IMR-90 (cell line): ENCODE results near the gene PTGDR2. TPM values are rescaled to one million over a fixed set of nuclear protein-coding genes. Genes with fewer than 3 reads are reported as not detected.

Experiments
- ATAC-seq: fragments of 200-7000 bp; cut with Tn5 transposase; 2 replicates; pipeline ENCODE4 v1.9.1; 2020; ENCODE audit warnings: low read depth, mild to moderate bottlenecking, moderate library complexity
- BruUV-seq: library from RNA; stranded (reverse); fragments of 400-500 nt; replicated peaks from 2 replicates; lab custom pipeline; 2021; lab: Mats Ljungman, UMichigan
- CTCF ChIA-PET: fragments of 300-600 bp; formaldehyde crosslinking; extraction: SDS; loops from one replicate; lab custom pipeline; 2021; ENCODE audit warnings: antibody characterized with exemption; lab: Yijun Ruan, JAX
- POLR2A ChIA-PET: fragments of 300-600 bp; sonication (Branson Sonifier 250); formaldehyde crosslinking; loops from one replicate; lab custom pipeline; 2022; ENCODE audit warnings: antibody characterized with exemption; ENCODE audit not compliant: unreplicated experiment; lab: Charles Lee
- DNase-seq: peaks from one replicate; pipeline ENCODE4 v3.0.0; 2013
- H2AFZ ChIP-seq: replicated peaks from 2 replicates; pipeline ENCODE3; 2013; ENCODE audit warnings: low read length, mild to moderate bottlenecking; ENCODE audit not compliant: poor library complexity
- H2AK5ac ChIP-seq: 2 replicates; pipeline ENCODE4 v1.6.1; 2013; ENCODE audit warnings: low read depth, low read length, inconsistent platforms
- H2AK9ac ChIP-seq: replicated peaks from 2 replicates; pipeline ENCODE3; 2013; ENCODE audit warnings: mild to moderate bottlenecking, low read depth, low read length, moderate library complexity; ENCODE audit not compliant: poor library complexity
- H2BK120ac ChIP-seq: 2 replicates; pipeline ENCODE4 v1.6.1; 2013; ENCODE audit warnings: low read depth, low read length, inconsistent platforms
- H2BK15ac ChIP-seq: 3 replicates; pipeline ENCODE4 v1.6.1; 2013; ENCODE audit warnings: low read depth, low read length, inconsistent platforms
- H2BK20ac ChIP-seq: 2 replicates; pipeline ENCODE4 v1.6.1; 2013; ENCODE audit warnings: low read depth, mild to moderate bottlenecking, inconsistent platforms, low read length, moderate library complexity
- H2BK5ac ChIP-seq: 2 replicates; pipeline ENCODE4 v1.6.1; 2013; ENCODE audit warnings: mild to moderate bottlenecking, low read depth, low read length, inconsistent platforms; ENCODE audit not compliant: poor library complexity, severe bottlenecking
- H3K14ac ChIP-seq: replicated peaks from 2 replicates; pipeline ENCODE4 v1.6.1; 2013; ENCODE audit warnings: low read depth, low read length, inconsistent platforms
- H3K18ac ChIP-seq: 2 replicates; pipeline ENCODE4 v1.6.1; 2013; ENCODE audit warnings: low read depth, low read length, control low read depth
- H3K23ac ChIP-seq: 2 replicates; pipeline ENCODE4 v1.6.1; 2013; ENCODE audit warnings: low read depth, low read length, inconsistent platforms
- H3K27ac ChIP-seq: 2 replicates; pipeline ENCODE4 v1.5.1; 2013; ENCODE audit warnings: mild to moderate bottlenecking, control low read depth, low read length; ENCODE audit not compliant: insufficient read depth
- H3K27me3 ChIP-seq: 2 replicates; pipeline ENCODE4 v1.6.1; 2013; ENCODE audit warnings: low read length; ENCODE audit not compliant: control insufficient read depth, insufficient read depth
- H3K36me3 ChIP-seq: 2 replicates; pipeline ENCODE4 v1.6.1; 2013; ENCODE audit warnings: low read length, mixed read lengths; ENCODE audit not compliant: control insufficient read depth, insufficient read depth
- H3K4ac ChIP-seq: 2 replicates; pipeline ENCODE4 v1.6.1; 2013; ENCODE audit warnings: low read depth, low read length, inconsistent platforms
- H3K4me1 ChIP-seq: 2 replicates; pipeline ENCODE4 v1.6.1; 2013; ENCODE audit warnings: low read length, mixed read lengths; ENCODE audit not compliant: control insufficient read depth, insufficient read depth
- H3K4me2 ChIP-seq: 2 replicates; pipeline ENCODE4 v1.6.1; 2013; ENCODE audit warnings: low read depth, mild to moderate bottlenecking, control low read depth, low read length, moderate library complexity
- H3K4me3 ChIP-seq: 2 replicates; pipeline ENCODE4 v1.5.1; 2013; ENCODE audit warnings: low read depth, mild to moderate bottlenecking, control low read depth, low read length, moderate library complexity; ENCODE audit not compliant: insufficient read depth
- H3K56ac ChIP-seq: 2 replicates; pipeline ENCODE4 v1.6.1; 2013; ENCODE audit warnings: low read length, inconsistent platforms; ENCODE audit not compliant: insufficient read depth; ENCODE audit errors: extremely low read depth
- H3K79me1 ChIP-seq, 2 experiments: 2 replicates each; pipeline ENCODE4 v1.6.1; 2013; ENCODE audit warnings: low read length in 2 of 2, inconsistent platforms in 1 of 2, low read depth in 1 of 2
- H3K9ac ChIP-seq: 2 replicates; pipeline ENCODE4 v1.6.1; 2013; ENCODE audit warnings: low read depth, low read length, control low read depth
- H3K9me1 ChIP-seq: 2 replicates; pipeline ENCODE4 v1.6.1; 2013; ENCODE audit warnings: low read length, inconsistent platforms; ENCODE audit not compliant: insufficient read depth
- H3K9me3 ChIP-seq: 2 replicates; pipeline ENCODE4 v1.6.1; 2013; ENCODE audit warnings: low read length; ENCODE audit not compliant: control insufficient read depth, insufficient read depth
- H4K20me1 ChIP-seq: 2 replicates; pipeline ENCODE4 v1.6.1; 2013; ENCODE audit warnings: low read length, inconsistent platforms; ENCODE audit not compliant: insufficient read depth
- H4K5ac ChIP-seq: 2 replicates; pipeline ENCODE4 v1.6.1; 2013; ENCODE audit warnings: mild to moderate bottlenecking, low read depth, low read length, control low read depth
- H4K8ac ChIP-seq, 2 experiments: 2 replicates each; pipeline ENCODE4 v1.6.1; 2013; ENCODE audit warnings: low read depth in 2 of 2, low read length in 2 of 2, control low read depth in 1 of 2, inconsistent platforms in 1 of 2
- H4K91ac ChIP-seq: 2 replicates; pipeline ENCODE4 v1.6.1; 2013; ENCODE audit warnings: low read depth, low read length, inconsistent platforms; ENCODE audit not compliant: insufficient read depth
- BHLHE40 ChIP-seq: fragments of 150-350 bp; IDR thresholded peaks from 2 replicates; pipeline ENCODE4 v1.6.1; 2016; ENCODE audit warnings: mild to moderate bottlenecking, low read depth, low read length
- FOS ChIP-seq: fragments of 150-350 bp; IDR thresholded peaks from 2 replicates; pipeline ENCODE4 v1.6.1; 2016; ENCODE audit warnings: low read depth, low read length
- MAFK ChIP-seq: IDR thresholded peaks from 2 replicates; pipeline ENCODE4 v1.6.1; 2012; ENCODE audit warnings: low read depth, low read length, improper control_type of control experiment
- MAZ ChIP-seq: IDR thresholded peaks from 2 replicates; pipeline ENCODE4 v1.6.1; 2012; ENCODE audit warnings: low read depth, mild to moderate bottlenecking, low read length, improper control_type of control experiment, moderate library complexity, borderline replicate concordance
- MXI1 ChIP-seq: IDR thresholded peaks from 2 replicates; pipeline ENCODE4 v1.6.1; 2012; ENCODE audit warnings: low read depth, mild to moderate bottlenecking, low read length, moderate library complexity, borderline replicate concordance
- NFE2L2 ChIP-seq: fragments of 150-350 bp; IDR thresholded peaks from 2 replicates; pipeline ENCODE4 v1.6.1; 2016; ENCODE audit warnings: low read depth, mild to moderate bottlenecking, low read length
- POLR2A ChIP-seq: IDR thresholded peaks from 2 replicates; pipeline ENCODE4 v1.6.1; 2012; ENCODE audit warnings: mild to moderate bottlenecking, low read depth, low read length
- RAD21 ChIP-seq: IDR thresholded peaks from 2 replicates; pipeline ENCODE4 v1.6.1; 2012; ENCODE audit warnings: low read length, improper control_type of control experiment
- WGBS, 2 experiments: methylation state at CpG; one replicate each; pipeline versions ENCODE4 v1.1.5 to v1.1.7; 2013; ENCODE audit warnings: missing lambda C conversion rate in 2 of 2; ENCODE audit not compliant: insufficient read length in 1 of 2; ENCODE audit errors: extremely low coverage in 2 of 2; 5-methylcytosine and 5-hydroxymethylcytosine counted together
- dilution Hi-C: fragments of 300-500 bp; cut with HindIII; formaldehyde crosslinking; loops from one replicate; pipeline ENCODE4 v1.14.3; 2018; ENCODE audit warnings: low sequenced_read_pairs; ENCODE audit not compliant: unreplicated experiment
- in situ Hi-C: fragments of 300-500 bp; cut with MboI; formaldehyde crosslinking; loops from 3 replicates; pipeline ENCODE4 v1.14.3; 2019; ENCODE audit warnings: low sequenced_read_pairs, inconsistent platforms, mixed read lengths
- intact Hi-C: fragments of 100-400 bp; cut with micrococcal nuclease; formaldehyde crosslinking; loops from 2 replicates; pipeline ENCODE4 v1.10.0; 2022
- polyA plus RNA-seq, 3 experiments: library from polyadenylated mRNA; depleted of rRNA; stranded (reverse); fragments of >200 nt; gene quantifications; 2 replicates each; pipeline ENCODE4 v1.2.3, GENCODE V29; 2012; ENCODE audit warnings: low replicate concordance in 1 of 3
- total RNA-seq: library from RNA; depleted of rRNA; stranded (reverse); fragments of >200 nt; gene quantifications from 2 replicates; pipeline ENCODE4 v1.2.3, GENCODE V29; 2012
- TF ChIP-seq, protein P1 (sequence below): fragments of 150-350 bp; IDR thresholded peaks from 2 replicates; pipeline ENCODE4 v1.6.1; 2016; ENCODE audit warnings: low read depth, mild to moderate bottlenecking, low read length, moderate library complexity, borderline replicate concordance

Gene PTGDR2
- total and polyA plus RNA-seq, 2 of the 4 experiments (the other 2 are of a cell fraction): under 0.01 to 0.12 TPM

DNA sequence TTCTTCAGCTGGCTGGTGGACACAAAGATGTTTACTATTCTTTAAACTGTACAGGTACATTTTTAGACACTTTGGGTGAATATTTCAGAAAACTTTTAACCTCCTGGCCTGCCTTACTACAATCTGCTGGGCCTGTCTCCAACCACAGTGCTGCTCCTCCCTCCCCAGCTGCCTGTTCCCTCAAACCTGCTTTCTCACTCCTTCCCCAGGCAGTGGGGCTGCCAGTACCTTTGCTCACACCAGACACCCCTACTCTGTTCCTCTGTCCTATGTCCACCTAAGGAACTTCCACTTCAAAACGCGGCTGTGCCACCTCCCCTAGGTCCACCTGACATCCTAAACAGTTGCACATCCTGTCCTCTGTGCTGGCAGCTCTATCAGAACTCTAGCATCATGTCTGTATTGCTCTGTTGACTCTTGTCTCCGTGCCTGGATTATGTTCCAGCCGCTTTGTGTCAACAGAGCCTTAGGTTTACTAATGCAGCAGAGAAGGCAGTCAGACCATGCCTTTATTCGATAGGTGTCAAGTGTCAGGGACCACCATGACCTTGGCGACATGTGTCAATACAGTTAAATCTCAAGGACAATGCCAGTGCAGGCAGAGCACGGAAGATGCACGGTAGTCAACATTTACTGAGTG lies 25.0 kb upstream of the PTGDR2 start:
- WGBS, 2 experiments: 90% methylated on average over 5 of the region's 8 CpGs; no CpG with 5 or more reads in 1 of the 2 experiments
- H2BK20ac ChIP-seq: no peak overlapping the region
- no peaks in the 10 kb centered on the region for H3K4me1 ChIP-seq
- H3K27ac ChIP-seq: no peak overlapping the region
- H4K91ac ChIP-seq: no peak overlapping the region
- TF ChIP-seq FOS (no peak), MAFK (no peak), RAD21 (no peak), NFE2L2 (no peak), MXI1 (no peak), MAZ (no peak), BHLHE40 (no peak), POLR2A (no peak)
- TF ChIP-seq, protein P1, sequence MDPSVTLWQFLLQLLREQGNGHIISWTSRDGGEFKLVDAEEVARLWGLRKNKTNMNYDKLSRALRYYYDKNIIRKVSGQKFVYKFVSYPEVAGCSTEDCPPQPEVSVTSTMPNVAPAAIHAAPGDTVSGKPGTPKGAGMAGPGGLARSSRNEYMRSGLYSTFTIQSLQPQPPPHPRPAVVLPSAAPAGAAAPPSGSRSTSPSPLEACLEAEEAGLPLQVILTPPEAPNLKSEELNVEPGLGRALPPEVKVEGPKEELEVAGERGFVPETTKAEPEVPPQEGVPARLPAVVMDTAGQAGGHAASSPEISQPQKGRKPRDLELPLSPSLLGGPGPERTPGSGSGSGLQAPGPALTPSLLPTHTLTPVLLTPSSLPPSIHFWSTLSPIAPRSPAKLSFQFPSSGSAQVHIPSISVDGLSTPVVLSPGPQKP: no peak
- H3K4me3 ChIP-seq: no peak overlapping the region
- H3K18ac ChIP-seq: no peak overlapping the region
- H3K27me3 ChIP-seq: no peaks in the 10 kb centered on the region
- H2AK9ac ChIP-seq: no peak overlapping the region
- H4K8ac ChIP-seq: no peak overlapping the region
- dilution Hi-C loops: no loop called here
- in situ Hi-C loops: no loop called here
- H2AFZ ChIP-seq: no peak overlapping the region
- H3K14ac ChIP-seq: no peak overlapping the region
- H3K9ac ChIP-seq: no peak overlapping the region
- no TSS peak for BruUV-seq
- no peak overlapping the region for H4K5ac ChIP-seq
- ChIA-PET POLR2A (no interaction called here), CTCF (no interaction called here)
- no peaks in the 10 kb centered on the region for H4K20me1 ChIP-seq
- H3K4ac ChIP-seq: no peak overlapping the region
- no peak overlapping the region for H3K4me2 ChIP-seq
- 0 out of 2 replicates have a peak, but pooled peaks cover 2% of the 10 kb centered on the region for H3K36me3 ChIP-seq
- H3K23ac ChIP-seq: no peak overlapping the region
- no peak overlapping the region for H2BK15ac ChIP-seq
- H3K56ac ChIP-seq: no peak overlapping the region
- no peak overlapping the region for H2BK5ac ChIP-seq
- ATAC-seq (no peak), DNase-seq (no peak)
- H3K9me1 ChIP-seq: no peaks in the 10 kb centered on the region
- H2AK5ac ChIP-seq: no peak overlapping the region
- intact Hi-C loops: no loop called here
- H2BK120ac ChIP-seq: no peak overlapping the region
- no peaks in the 10 kb centered on the region for H3K79me1 ChIP-seq
- H3K9me3 ChIP-seq: no peaks in the 10 kb centered on the region
